HG03354 (cell line): ENCODE results near the gene PNMT.

ENCODE experiments used
- ATAC-seq: cut with Tn5 transposase; IDR thresholded peaks from one replicate; pipeline ENCODE4 v1.9.1; 2021; ENCODE audit warnings: mild to moderate bottlenecking; ENCODE audit not compliant: unreplicated experiment, poor library complexity, severe bottlenecking

The PNMT gene

GRCh38 chr17:39667945-39668924 lies at the start of gene PNMT:
Gene PNMT (plus strand): TSS chr17:39668453. CDS start chr17:39668476, 23 bp downstream.
- ATAC-seq: no peak

- ATAC-seq: no peak
Measured at GRCh38 chr17:39618956-39619785, 49.1 kb upstream of the PNMT start.

- no peak for ATAC-seq
Measured at GRCh38 chr17:39619786-39620101, 48.5 kb upstream of the PNMT start.

- no peak for ATAC-seq
Measured at GRCh38 chr17:39621523-39622379, 46.5 kb upstream of the PNMT start.

GRCh38 chr17:39622380-39623006 lies 45.8 kb upstream of the PNMT start:
- no peak for ATAC-seq

- peak; percentile 55 for ATAC-seq
Measured at GRCh38 chr17:39623356-39623950, 44.8 kb upstream of the PNMT start.

GRCh38 chr17:39624313-39624712 lies 43.9 kb upstream of the PNMT start:
- no peak for ATAC-seq

GRCh38 chr17:39625198-39625785 lies 43.0 kb upstream of the PNMT start:
- ATAC-seq: no peak

GRCh38 chr17:39626171-39627046 lies 41.8 kb upstream of the PNMT start, which contains the start of gene PPP1R1B:
Gene PPP1R1B (plus strand): TSS chr17:39626952. CDS start chr17:39627393, 441 bp downstream.
- no peak for ATAC-seq

GRCh38 chr17:39627047-39627711 lies 41.1 kb upstream of the PNMT start:
- no peak for ATAC-seq

GRCh38 chr17:39627712-39628516 lies 40.3 kb upstream of the PNMT start:
- ATAC-seq: no peak

GRCh38 chr17:39628655-39629493 lies 39.4 kb upstream of the PNMT start:
- no peak for ATAC-seq

- no peak for ATAC-seq
Measured at GRCh38 chr17:39629494-39629880, 38.8 kb upstream of the PNMT start.

- ATAC-seq: no peak
Measured at GRCh38 chr17:39629898-39630297, 38.4 kb upstream of the PNMT start.

- no peak for ATAC-seq
Measured at GRCh38 chr17:39631403-39631802, 36.9 kb upstream of the PNMT start.
